NOMO-1 (cell line): ENCODE data around the gene CMTR2.

Experiments
- DNase-seq, 2 experiments: peaks; one replicate each; lab custom pipeline; 2025; ENCODE audit not compliant: unreplicated experiment in 2 of 2; lab: John Stamatoyannopoulos, UW

Gene CMTR2

DNA sequence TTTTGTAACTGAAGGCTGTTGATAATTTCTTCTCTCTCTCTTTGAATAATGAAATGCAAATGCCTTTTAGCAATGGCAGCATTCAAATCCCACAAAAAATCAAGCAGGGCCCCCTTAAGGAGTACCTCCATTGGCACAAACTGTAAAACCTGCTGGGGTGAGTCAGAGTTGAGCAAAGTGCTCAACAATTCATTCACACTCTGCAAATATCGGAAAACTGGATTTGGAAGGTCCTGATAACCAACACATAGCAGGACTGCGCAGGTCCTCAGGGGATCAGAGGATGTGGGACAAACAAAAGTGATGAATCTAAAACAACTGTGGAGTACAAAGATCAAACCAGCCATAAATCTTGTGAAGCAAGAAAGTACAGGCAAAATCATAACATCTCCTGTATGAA lies 5.6 kb downstream of the CMTR2 start:
- no peak for DNase-seq

DNA sequence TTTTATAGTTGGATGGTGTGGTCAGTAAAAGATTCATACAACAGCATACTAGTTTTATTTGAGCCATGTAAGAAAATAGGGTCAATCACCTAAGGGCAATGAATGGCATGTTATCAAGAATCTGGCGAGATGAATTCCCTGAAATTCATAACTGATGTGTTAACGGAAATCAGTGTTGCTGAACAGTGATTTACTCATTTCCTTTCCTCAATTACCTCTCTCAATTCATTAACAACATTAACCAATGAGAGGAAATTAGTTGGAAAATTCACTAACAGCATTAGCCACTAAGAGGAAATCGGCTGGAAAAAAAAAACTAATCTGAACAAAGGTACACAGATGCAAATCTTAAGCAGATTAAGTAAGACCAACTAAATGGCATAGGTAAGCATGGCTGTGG lies 6.3 kb downstream of the CMTR2 start:
- no peak for DNase-seq

DNA sequence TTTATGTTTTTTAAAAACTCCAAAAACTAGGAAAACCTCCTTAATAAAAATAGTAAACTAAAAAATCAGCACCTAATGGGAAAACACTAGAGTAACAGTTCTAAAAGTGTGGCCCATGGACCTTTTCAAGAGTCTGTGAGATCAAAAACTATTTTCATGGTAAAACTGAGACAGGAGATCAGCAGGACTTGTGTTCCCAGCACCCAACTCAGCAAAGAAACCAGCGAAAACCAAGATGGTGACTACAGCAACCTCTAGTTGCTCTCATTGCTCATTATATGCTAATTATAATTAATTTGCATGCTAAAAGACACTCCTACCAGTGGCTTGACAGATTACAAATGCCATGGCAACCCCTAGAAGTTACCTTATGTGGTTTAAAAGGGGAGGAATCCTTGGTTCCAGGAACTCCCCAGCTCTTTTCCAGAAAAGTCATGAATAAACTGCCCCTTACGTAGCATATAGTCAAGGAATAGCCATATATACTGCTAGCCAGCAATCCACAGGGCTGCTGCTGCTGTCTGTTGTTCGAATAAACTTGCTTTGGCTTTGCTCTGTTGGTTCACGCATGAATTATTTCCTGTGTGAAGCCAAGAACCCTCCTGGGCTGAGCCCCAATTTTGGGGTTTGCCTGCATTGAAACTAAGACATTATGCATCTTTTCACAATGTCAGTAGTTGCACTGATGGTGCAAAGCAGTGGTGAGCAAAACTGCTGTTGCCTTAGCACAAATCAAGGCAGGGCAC lies 12.4 kb downstream of the CMTR2 start:
- no peak for DNase-seq

DNA sequence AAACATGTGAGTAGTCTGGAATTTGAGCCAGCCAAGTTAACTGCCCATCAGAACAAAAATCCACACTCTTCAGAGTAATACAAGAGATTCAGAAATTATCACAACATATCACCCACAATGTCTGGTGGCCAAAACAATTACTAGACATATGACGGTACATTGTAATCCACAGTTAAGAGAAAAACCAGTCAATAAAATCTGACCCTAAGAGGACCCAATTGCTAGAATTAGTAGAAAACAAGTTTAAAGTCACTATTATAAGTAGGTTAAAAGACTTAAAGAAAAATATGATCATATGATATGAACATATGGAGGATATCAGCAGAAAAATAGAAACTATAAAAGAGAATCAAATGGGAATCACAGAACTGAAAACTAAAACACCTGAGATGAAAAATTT lies 15.8 kb downstream of the CMTR2 start:
- no peak for DNase-seq

DNA sequence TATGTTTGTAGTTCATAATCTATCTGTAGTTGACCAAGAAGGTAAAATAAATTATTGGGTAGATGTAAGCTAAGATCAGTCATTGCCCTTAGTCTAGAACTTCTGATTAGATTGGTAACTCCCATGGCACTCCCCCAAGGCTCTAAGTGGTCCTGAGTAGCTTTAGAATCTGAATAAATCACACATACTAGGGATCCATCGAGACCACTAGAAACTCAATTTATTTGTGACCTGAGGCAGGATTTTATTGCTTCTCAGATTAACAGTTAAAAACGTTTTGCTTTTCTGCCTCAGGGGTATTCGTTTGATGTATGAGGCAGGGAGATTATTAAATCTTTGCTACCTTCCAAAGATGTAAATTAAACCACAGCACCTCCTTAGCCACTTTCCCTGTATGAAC lies 24.9 kb downstream of the CMTR2 start:
- no peak for DNase-seq

GRCh38 chr16:71263582-71263981 lies 25.6 kb downstream of the CMTR2 start:
- no peak for DNase-seq

DNA sequence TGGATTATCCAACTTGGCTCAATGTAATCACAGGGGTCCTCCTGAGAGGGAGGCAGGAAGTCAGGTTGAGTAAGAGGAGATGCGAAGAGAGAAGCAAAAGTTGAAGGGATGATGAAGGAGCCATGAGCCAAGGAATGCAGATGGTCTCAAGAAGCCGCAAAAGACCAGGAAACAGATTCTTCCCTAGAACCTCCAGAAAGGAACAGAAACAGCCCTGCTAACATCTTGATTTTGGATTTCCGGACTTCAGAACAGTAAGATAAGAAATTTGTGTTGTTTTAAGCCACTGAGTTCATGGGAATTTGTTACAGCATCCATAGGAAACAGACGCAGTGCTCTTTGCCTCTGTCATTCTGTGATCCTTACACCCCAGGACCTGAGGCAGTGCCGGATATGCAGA lies 26.8 kb downstream of the CMTR2 start:
- no peak for DNase-seq

DNA sequence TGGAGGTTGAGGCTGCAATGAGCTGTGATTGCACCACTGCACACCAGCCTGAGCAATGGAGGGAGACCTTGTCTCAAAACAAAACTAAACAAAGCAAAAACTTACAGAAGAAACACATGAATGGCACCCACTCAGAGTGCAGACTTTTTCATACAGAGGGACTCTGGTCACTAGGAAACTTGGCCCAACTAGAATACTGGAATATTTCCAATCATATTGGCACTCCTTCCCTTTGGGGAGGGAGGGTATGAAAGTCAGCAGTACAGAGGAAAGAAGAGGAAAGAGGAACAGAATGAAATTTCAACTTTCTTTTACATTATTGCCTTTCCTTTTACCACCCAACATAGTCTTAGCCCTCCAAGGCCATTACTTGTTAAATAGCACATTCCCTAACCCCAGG lies 28.2 kb downstream of the CMTR2 start:
- no peak for DNase-seq

- no peak for DNase-seq
Observed at GRCh38 chr16:71259086-71259485, 30.1 kb downstream of the CMTR2 start.

GRCh38 chr16:71258372-71258771 lies 30.8 kb downstream of the CMTR2 start:
- DNase-seq, result no peak

DNA sequence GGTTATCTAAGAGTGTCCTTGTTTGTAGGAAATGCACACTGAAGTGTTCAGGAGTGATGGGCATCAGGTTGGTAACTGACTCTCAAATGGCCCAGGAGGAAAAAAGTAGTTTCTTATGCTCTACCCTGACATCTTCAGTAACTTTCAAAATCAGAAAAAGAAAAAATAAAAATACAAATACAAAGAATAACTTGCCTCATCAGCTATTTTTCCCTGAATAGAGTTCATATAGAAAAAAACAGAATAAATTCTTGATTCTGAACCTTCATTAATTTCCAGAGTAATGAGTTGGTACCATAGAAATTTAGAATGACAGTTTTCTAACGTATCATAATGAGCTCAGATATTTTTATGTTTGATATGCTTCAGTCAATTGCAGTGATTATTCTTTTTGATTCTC lies 31.4 kb downstream of the CMTR2 start:
- no peak for DNase-seq

DNA sequence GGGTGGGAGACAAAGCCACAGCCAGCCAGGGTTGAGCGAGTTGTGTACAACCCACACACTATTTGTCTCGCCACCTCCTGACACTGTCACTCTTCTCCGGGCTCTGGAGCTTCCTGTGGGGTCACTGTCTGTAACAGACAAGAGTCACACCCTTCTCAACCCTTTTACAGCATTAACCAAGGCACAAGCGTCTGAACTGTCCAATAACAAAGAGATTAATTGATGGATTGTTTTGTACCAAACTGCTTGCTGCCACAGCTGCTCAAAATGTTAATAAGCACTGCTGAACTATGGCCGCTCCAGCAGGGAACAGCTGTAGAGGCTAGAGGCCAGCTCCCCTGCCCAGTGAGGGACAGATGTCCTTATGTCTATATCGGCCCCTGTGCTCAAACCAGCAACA lies 33.5 kb downstream of the CMTR2 start:
- DNase-seq, result no peak

- peak; percentile 39 to 78 for DNase-seq
Observed at GRCh38 chr16:71254832-71255525, 34.2 kb downstream of the CMTR2 start.

GRCh38 chr16:71250461-71251235 lies 38.6 kb downstream of the CMTR2 start:
- peak in 1 of 2 experiments; percentile 12 for DNase-seq

- peak; percentile 20 to 31 for DNase-seq
Observed at GRCh38 chr16:71249399-71249798, 39.8 kb downstream of the CMTR2 start.

DNA sequence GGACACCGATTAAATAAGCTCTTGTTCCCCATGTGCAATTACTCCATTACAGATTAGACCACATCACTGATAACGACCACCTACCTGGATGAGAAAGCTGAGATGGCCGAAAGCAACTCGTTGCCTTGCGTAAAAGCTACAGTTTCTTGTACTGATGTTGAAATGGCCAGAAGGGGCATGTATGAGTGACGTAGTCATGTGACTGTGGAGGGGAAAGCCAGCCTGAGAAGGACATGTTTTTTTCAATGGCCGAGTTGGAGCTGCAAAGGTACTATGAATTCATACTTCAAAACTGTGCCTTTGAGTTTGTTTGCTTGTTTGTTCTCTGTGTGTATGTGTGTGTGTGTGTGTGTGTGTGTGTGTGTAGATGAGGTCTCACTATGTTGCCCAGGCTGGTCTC lies 41.7 kb downstream of the CMTR2 start:
- no peak for DNase-seq

GRCh38 chr16:71246309-71246708 lies 42.9 kb downstream of the CMTR2 start:
- no peak for DNase-seq

GRCh38 chr16:71244521-71244920 lies 44.7 kb downstream of the CMTR2 start:
- DNase-seq, result no peak

GRCh38 chr16:71242601-71243000 lies 46.6 kb downstream of the CMTR2 start:
- no peak for DNase-seq

DNA sequence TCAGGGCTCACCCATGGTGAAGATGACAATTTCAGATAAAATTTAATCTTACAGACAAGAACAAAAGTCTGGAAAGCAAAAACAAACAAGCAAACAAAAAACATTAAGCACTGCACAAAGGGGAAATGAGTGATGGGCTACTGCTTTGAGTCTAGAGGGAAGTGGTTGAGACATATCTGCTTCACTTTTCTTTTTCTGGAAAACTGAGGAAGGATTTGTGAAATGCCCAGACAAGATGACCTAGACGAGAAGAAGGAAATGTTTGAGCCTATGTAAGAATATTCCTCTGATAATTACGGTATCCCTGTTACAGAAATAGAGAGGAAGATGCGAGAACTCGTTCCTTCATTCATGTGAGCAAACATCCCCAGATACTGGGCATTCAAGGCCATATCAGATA lies 47.2 kb downstream of the CMTR2 start:
- DNase-seq, result no peak
